A549 (cell line): ENCODE results near the gene SLC16A8. TPM values are rescaled to one million over a fixed set of nuclear protein-coding genes. Genes with fewer than 3 reads are reported as not detected.

ENCODE experiments used
- ATAC-seq, 2 experiments: fragments of 200-7000 bp in 1 of 2; fragments of >200 bp in 1 of 2; cut with Nextera tagmentation in 1 of 2; cut with Tn5 transposase in 1 of 2; 3 replicates each; pipeline versions ENCODE4 v1.8.0 to v1.9.1; 2018 to 2020; ENCODE audit warnings: mild to moderate bottlenecking in 1 of 2, moderate library complexity in 1 of 2
- CTCF ChIA-PET: fragments of 300-600 bp; sonication (Branson Sonifier 250); formaldehyde crosslinking; extraction: SDS; loops from one replicate; lab custom pipeline; 2021; ENCODE audit warnings: antibody characterized with exemption, inconsistent platforms; lab: Yijun Ruan, JAX
- POLR2A ChIA-PET: fragments of 350-600 bp; formaldehyde crosslinking; extraction: SDS; loops from one replicate; lab custom pipeline; 2021; ENCODE audit warnings: antibody characterized with exemption, inconsistent platforms; lab: Yijun Ruan, JAX
- DNase-seq, 2 experiments: peaks; one replicate each; pipeline versions ENCODE4 v3.0.0 to v3.0.0-alpha.2; 2011 to 2016; ENCODE audit warnings: low read depth in 1 of 2, low spot score in 1 of 2
- FAIRE-seq: peaks from 2 replicates; lab custom pipeline; 2011; peaks lifted over from hg19 to GRCh38; lab: Jason Lieb, UNC
- H3K27ac ChIP-seq, 2 experiments: fragments of >200 bp; sonication (Bioruptor Twin); formaldehyde crosslinking; 3 replicates each; pipeline ENCODE4 v1.5.1; 2016 to 2017
- H3K4me1 ChIP-seq: fragments of >200 bp; sonication (Bioruptor Twin); formaldehyde crosslinking; 3 replicates; pipeline ENCODE4 v1.6.1; 2016
- H3K4me2 ChIP-seq: fragments of >200 bp; sonication (Bioruptor Twin); formaldehyde crosslinking; 3 replicates; pipeline ENCODE4 v1.6.1; 2016
- H3K4me3 ChIP-seq: fragments of >200 bp; sonication (Bioruptor Twin); formaldehyde crosslinking; 3 replicates; pipeline ENCODE4 v1.5.1; 2016
- H3K9me3 ChIP-seq: fragments of >200 bp; sonication (Bioruptor Twin); formaldehyde crosslinking; 3 replicates; pipeline ENCODE4 v1.6.1; 2016
- BHLHE40 ChIP-seq: IDR thresholded peaks from 2 replicates; pipeline ENCODE4 v1.6.1; 2012; ENCODE audit warnings: low read depth, low read length, inconsistent platforms
- CBX2 ChIP-seq: fragments of 200-600 bp; sonication (generic); IDR thresholded peaks from 2 replicates; pipeline ENCODE4 v1.6.1; 2016; ENCODE audit warnings: low read depth, mild to moderate bottlenecking, borderline replicate concordance
- CEBPB ChIP-seq, 2 experiments: fragments of >200 bp in 1 of 2; sonication (Bioruptor Twin) in 1 of 2; formaldehyde crosslinking in 1 of 2; IDR thresholded peaks; 2 replicates each; pipeline ENCODE4 v1.6.1; 2012 to 2016
- CTCF ChIP-seq: fragments of >200 bp; sonication (Bioruptor Twin); formaldehyde crosslinking; IDR thresholded peaks from 3 replicates; pipeline ENCODE4 v1.5.1; 2016
- EHF ChIP-seq: fragments of 250-450 bp; sonication (Bioruptor Pico); IDR thresholded peaks from 2 replicates; pipeline ENCODE4 v1.5.0; 2020; ENCODE audit warnings: mild to moderate bottlenecking
- ESRRA ChIP-seq: fragments of 150-350 bp; IDR thresholded peaks from 2 replicates; pipeline ENCODE4 v1.6.1; 2014; ENCODE audit warnings: mild to moderate bottlenecking, low read length, borderline replicate concordance
- FOXS1 ChIP-seq: fragments of 250-450 bp; sonication (Bioruptor Pico); IDR thresholded peaks from 2 replicates; pipeline ENCODE4 v1.5.0; 2020; ENCODE audit warnings: mild to moderate bottlenecking, moderate library complexity
- HES2 ChIP-seq: fragments of >200 bp; sonication (Bioruptor Twin); formaldehyde crosslinking; IDR thresholded peaks from 2 replicates; pipeline ENCODE4 v1.6.1; 2016
- HOXA7 ChIP-seq: fragments of 250-450 bp; sonication (Bioruptor Pico); IDR thresholded peaks from 2 replicates; pipeline ENCODE4 v1.5.0; 2020; ENCODE audit warnings: mild to moderate bottlenecking, moderate library complexity
- HOXB5 ChIP-seq: fragments of 250-450 bp; sonication (Bioruptor Pico); IDR thresholded peaks from 2 replicates; pipeline ENCODE4 v1.5.0; 2020; ENCODE audit warnings: mild to moderate bottlenecking, moderate library complexity
- JUN ChIP-seq, 2 experiments: fragments of >200 bp; sonication (Bioruptor Twin); formaldehyde crosslinking; IDR thresholded peaks; 2 replicates in 1 of 2; 3 replicates in 1 of 2; pipeline ENCODE4 v1.6.1; 2016 to 2017
- KDM1A ChIP-seq: fragments of 200-600 bp; sonication (generic); IDR thresholded peaks from 2 replicates; pipeline ENCODE4 v1.6.1; 2016; ENCODE audit warnings: low read depth, mild to moderate bottlenecking
- MAFK ChIP-seq: fragments of 450-650 bp; IDR thresholded peaks from 2 replicates; pipeline ENCODE4 v1.6.1; 2014; ENCODE audit not compliant: partially characterized antibody
- MAZ ChIP-seq: fragments of 150-350 bp; IDR thresholded peaks from 2 replicates; pipeline ENCODE4 v1.6.1; 2014; ENCODE audit warnings: antibody characterized with exemption, low read depth, low read length, borderline replicate concordance
- NR3C1 ChIP-seq: fragments of >200 bp; sonication (Bioruptor Twin); formaldehyde crosslinking; IDR thresholded peaks from 3 replicates; pipeline ENCODE4 v1.6.1; 2017
- RAD21 ChIP-seq, 2 experiments: fragments of >200 bp in 1 of 2; sonication (Bioruptor Twin) in 1 of 2; formaldehyde crosslinking in 1 of 2; IDR thresholded peaks in 1 of 2; conservative IDR thresholded peaks in 1 of 2; 2 replicates in 1 of 2; 3 replicates in 1 of 2; pipeline ENCODE4 v1.6.1; 2012 to 2018; ENCODE audit warnings: inconsistent platforms in 1 of 2
- RFX5 ChIP-seq: fragments of 450-650 bp; IDR thresholded peaks from 2 replicates; pipeline ENCODE4 v1.7.1; 2014; ENCODE audit warnings: antibody characterized with exemption, mild to moderate bottlenecking, moderate library complexity
- TP53 ChIP-seq: fragments of 250-450 bp; sonication (Bioruptor Pico); IDR thresholded peaks from 2 replicates; pipeline ENCODE4 v1.5.0; 2021; ENCODE audit warnings: mild to moderate bottlenecking, moderate library complexity
- ZFP36 ChIP-seq: fragments of 450-650 bp; IDR thresholded peaks from 2 replicates; pipeline ENCODE4 v1.6.1; 2014; ENCODE audit warnings: borderline replicate concordance; ENCODE audit not compliant: partially characterized antibody
- ZNF302 ChIP-seq: fragments of 250-450 bp; sonication (Bioruptor Pico); IDR thresholded peaks from 2 replicates; pipeline ENCODE4 v1.9.0; 2021; ENCODE audit warnings: inconsistent platforms, mild to moderate bottlenecking, moderate library complexity
- WGBS: methylation state at CpG from one replicate; pipeline ENCODE4 v1.1.6; 2017; ENCODE audit errors: missing lambda C conversion rate; 5-methylcytosine and 5-hydroxymethylcytosine counted together
- polyA plus RNA-seq, 4 experiments: library from polyadenylated mRNA; depleted of rRNA in 3 of 4; stranded (reverse); fragments of >200 nt; fragmentation: RNase III in 1 of 4; extraction: RNeasy Plus Mini Kit Qiagen cat#74134 plus additional on column Dnase treatment in 1 of 4; gene quantifications; 2 replicates in 3 of 4; 3 replicates in 1 of 4; pipeline ENCODE4 v1.2.3, GENCODE V29; 2011 to 2017
- TF ChIP-seq, protein P1 (sequence below): fragments of 200-600 bp; sonication (generic); IDR thresholded peaks from 2 replicates; pipeline ENCODE4 v1.6.1; 2016; ENCODE audit warnings: antibody characterized with exemption, mild to moderate bottlenecking, moderate library complexity

Gene SLC16A8
- polyA plus RNA-seq, 2 of the 4 experiments (the other 2 are of a cell fraction): not detected

DNA sequence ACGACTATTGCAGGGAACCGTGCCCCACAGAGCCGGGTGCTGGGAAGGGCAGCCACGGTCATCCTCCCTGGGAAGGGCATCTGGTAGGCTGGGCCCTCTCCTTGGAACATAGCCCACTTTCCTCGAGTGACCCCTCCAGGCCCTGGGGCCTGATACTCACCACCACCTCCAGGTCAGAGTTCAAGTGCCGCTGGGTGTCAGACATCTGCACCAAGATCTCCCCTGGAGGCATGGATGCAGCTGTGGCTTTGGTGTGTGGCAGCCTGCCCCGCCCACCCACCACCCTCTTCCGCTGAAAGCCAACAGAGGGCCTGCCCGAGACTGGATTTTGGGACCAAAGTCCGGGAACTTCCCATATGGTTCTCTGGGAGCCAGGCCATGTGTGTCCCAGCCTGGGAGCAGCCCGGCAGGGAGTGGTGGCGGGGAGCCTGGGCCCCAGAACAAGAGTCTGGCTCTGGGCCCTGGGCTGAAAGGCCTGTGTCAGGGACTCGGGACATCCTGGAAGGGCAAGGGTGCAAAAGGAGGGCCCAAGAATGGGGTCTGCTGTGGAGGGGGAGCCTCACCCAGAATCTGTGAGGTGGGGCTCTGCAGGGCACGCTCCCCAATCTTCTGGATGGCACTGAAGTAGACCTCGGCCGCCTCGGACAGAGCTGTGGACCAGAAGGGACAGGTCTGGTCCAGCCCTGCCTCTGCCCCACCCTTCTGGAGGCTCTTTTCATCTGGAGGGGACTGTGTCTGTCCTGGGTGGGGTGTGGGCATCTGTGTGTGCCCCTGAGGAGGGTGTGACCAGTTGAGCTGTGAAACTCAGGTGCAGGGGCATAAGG, 23.9 kb upstream of the SLC16A8 start (continued):
- TF ChIP-seq CTCF (no peak), CEBPB (IDR thresholded peaks at IDR 0.05) (no peak), ESRRA (no peak), EHF (CRISPR knock-in tag) (no peak)

DNA sequence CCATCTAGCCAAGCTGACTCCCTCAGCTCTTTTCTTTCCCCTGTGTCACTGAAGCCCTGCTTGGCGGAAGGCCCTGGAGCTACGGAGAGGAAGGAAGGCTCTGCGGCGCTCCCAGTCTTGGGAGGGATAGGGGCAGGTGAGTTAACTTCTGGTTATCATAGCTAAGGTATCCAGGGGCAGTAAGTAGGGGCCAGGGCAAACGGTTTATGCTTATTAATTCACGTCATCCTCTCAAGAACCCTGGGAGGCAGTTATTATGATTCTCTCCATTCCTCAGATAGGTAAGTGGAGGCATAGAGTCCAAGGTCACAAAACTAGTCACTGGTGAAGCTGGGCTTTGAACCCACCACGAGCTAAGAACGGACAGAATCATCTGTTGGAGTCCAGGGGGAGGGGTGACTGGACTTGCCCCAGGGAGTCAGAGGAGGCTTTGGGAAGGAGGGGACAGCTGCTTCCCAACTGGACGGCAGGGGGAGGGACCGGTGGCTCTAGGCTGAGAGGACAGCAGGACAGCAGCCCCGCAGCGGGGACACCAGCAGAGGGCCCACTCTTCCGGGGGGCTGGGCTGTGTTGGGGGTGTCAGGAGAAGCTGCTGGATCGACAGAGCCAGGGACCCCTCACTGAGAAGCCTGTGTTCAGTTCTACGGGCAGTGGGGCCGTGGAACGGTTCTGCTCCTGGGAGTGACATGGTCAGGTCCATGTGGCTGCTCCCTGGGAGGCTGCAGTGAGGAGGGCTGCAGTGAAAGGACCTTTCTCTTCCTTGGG, 23.0 kb upstream of the SLC16A8 start:
- 83% methylated on average over 16 of the region's 17 CpGs for WGBS
- FAIRE-seq: no peak
- peaks cover 45% of the 10 kb centered on the region for H3K4me1 ChIP-seq
- TF ChIP-seq MAFK (no peak), ZNF302 (no peak), MAZ (no peak), TP53 (CRISPR knock-in tag) (no peak), CBX2 (no peak), NR3C1 (no peak), FOXS1 (no peak), ZFP36 (no peak), JUN (IDR thresholded peaks at IDR 0.05) (no peak), HOXA7 (CRISPR knock-in tag) (no peak), BHLHE40 (no peak), RFX5 (no peak)
- peak overlapping the region; percentile 66 to 76; a peak in 4 of 6 replicates for H3K27ac ChIP-seq
- POLR2A ChIA-PET: no interaction called here
- ATAC-seq: no peak
- no peaks in the 10 kb centered on the region for H3K9me3 ChIP-seq
- no peak overlapping the region for H3K4me2 ChIP-seq
- no peak overlapping the region for H3K4me3 ChIP-seq
- CTCF ChIA-PET: interaction anchor here (0.7 to 1.6 kb wide), 7 partner anchors 8 to 400 kb away, joined by 3 to 5 read pairs (median 3); no protein-coding TSS in a partner anchor
- no peak for DNase-seq

- peaks cover 20% of the 10 kb centered on the region for H3K4me1 ChIP-seq
- FAIRE-seq (peak; percentile 7), DNase-seq (peak; percentile 44 to 50), ATAC-seq (peak; percentile 41 to 65; a peak in 4 of 6 replicates)
- ChIA-PET POLR2A (no interaction called here), CTCF (interaction anchor here (0.6 to 5.3 kb wide), 4 partner anchors 11 to 311 kb away, joined by 3 to 24 read pairs (median 4); no protein-coding TSS in a partner anchor)
- peak in 1 of 2 experiments; percentile 28; a peak in 1 of 5 replicates for TF ChIP-seq RAD21 (conservative IDR thresholded peaks at IDR 0.05 in 1 of 2, IDR thresholded peaks at IDR 0.05 in 1 of 2)
- TF ChIP-seq HOXB5 (CRISPR knock-in tag): no peak
- no peak overlapping the region for H3K27ac ChIP-seq
- WGBS: 73% methylated on average over 6 of the region's 6 CpGs
- no peak overlapping the region for H3K4me2 ChIP-seq
- no peak overlapping the region for H3K4me3 ChIP-seq
- H3K9me3 ChIP-seq: no peaks in the 10 kb centered on the region
Measured at GRCh38 chr22:38104084-38104483, 20.1 kb upstream of the SLC16A8 start.

DNA sequence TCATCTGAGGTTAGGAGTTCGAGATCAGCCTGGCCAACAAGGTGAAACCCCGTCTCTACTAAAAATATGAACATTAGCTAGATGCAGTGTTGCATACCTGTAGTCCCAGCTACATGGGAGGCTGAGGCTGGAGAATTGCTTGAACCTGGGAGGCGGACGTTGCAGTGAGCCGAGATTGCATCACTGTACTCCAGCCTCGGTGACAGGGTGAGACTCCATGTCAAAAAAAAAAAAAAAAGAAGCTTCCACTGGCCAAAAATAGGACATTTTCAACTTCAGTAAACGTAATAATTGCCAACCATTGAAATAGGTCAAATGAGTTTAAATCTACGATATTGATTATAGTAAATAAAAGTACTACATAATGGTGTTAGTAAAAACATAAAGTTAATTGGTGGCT, 19.7 kb upstream of the SLC16A8 start:
- H3K9me3 ChIP-seq: no peaks in the 10 kb centered on the region
- FAIRE-seq (no peak), ATAC-seq (no peak), DNase-seq (no peak)
- no peak overlapping the region for H3K27ac ChIP-seq
- TF ChIP-seq HES2: no peak
- TF ChIP-seq, protein P1, sequence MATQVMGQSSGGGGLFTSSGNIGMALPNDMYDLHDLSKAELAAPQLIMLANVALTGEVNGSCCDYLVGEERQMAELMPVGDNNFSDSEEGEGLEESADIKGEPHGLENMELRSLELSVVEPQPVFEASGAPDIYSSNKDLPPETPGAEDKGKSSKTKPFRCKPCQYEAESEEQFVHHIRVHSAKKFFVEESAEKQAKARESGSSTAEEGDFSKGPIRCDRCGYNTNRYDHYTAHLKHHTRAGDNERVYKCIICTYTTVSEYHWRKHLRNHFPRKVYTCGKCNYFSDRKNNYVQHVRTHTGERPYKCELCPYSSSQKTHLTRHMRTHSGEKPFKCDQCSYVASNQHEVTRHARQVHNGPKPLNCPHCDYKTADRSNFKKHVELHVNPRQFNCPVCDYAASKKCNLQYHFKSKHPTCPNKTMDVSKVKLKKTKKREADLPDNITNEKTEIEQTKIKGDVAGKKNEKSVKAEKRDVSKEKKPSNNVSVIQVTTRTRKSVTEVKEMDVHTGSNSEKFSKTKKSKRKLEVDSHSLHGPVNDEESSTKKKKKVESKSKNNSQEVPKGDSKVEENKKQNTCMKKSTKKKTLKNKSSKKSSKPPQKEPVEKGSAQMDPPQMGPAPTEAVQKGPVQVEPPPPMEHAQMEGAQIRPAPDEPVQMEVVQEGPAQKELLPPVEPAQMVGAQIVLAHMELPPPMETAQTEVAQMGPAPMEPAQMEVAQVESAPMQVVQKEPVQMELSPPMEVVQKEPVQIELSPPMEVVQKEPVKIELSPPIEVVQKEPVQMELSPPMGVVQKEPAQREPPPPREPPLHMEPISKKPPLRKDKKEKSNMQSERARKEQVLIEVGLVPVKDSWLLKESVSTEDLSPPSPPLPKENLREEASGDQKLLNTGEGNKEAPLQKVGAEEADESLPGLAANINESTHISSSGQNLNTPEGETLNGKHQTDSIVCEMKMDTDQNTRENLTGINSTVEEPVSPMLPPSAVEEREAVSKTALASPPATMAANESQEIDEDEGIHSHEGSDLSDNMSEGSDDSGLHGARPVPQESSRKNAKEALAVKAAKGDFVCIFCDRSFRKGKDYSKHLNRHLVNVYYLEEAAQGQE: no peak
- TF ChIP-seq KDM1A: no peak
- H3K4me2 ChIP-seq: no peak overlapping the region
- CTCF ChIA-PET: interaction anchor here (0.6 to 5.3 kb wide), 4 partner anchors 11 to 311 kb away, joined by 3 to 24 read pairs (median 4); no protein-coding TSS in a partner anchor
- POLR2A ChIA-PET: no interaction called here
- no peak overlapping the region for H3K4me3 ChIP-seq
- H3K4me1 ChIP-seq: peaks cover 18% of the 10 kb centered on the region
- WGBS: 68% methylated on average over 8 of the region's 8 CpGs
